NCI-H2029 (cell line): Measurements from ENCODE around the gene ABHD16B.

Experiments
- DNase-seq: peaks from one replicate; lab custom pipeline; 2025; lab: John Stamatoyannopoulos, UW

Gene ABHD16B

DNA sequence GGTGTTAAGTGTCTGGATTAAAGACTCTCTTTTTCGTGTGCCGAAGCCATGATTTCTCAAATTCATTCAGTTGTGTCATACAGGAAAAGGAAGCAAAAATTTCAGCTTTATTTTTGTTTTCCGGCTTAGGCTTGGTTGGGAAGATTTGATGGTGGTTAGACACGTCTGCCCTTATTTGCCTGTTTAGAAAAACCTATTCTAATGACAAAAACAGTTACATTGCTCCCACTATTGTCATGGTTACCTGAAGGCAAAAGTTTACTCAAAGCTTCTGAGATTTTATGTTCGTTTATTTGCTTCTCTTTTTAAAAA is 34.6 kb downstream of the ABHD16B start:
- peak; percentile 37 for DNase-seq

DNA sequence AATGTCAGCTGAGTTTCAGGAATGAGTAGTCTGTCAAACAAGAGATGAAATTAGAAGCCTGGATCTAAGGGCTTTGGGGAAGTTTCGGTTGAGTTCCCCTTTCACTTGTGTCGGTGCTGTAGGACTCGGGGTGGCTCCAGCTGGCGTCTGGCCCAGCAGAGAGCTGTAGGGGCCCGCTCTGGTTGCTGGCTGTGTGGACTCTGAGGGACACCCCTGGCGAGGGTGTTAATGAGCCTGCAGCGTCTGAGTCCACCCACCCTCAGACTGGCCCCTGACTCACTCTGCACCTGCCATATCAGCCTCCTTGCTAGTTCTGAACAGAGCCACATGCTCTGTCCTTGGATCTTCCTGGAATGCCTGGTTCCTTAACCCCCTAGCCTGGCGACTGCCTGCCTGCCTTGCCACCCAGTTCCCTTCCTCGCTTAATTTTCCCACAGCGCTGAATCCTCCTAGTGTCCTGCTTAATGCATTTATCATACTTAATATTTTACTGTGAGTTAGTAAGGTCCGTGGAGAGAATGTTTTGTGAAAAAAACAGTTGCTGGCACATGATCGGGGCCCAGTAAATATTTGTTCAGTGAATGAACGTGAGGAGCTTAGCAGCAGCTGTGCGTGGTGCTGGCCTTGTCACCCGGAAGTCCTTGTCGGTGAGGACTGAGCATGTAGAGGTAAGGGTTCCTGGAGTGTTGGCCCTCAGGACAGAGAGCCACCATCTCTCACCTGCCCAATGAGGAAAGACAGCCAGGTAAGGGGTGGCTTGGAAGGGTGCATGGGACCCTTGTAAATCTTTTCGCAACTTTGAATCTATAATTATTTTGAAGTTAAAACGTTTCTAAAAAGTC is 35.2 kb downstream of the ABHD16B start:
- peak; percentile 86 for DNase-seq

DNA sequence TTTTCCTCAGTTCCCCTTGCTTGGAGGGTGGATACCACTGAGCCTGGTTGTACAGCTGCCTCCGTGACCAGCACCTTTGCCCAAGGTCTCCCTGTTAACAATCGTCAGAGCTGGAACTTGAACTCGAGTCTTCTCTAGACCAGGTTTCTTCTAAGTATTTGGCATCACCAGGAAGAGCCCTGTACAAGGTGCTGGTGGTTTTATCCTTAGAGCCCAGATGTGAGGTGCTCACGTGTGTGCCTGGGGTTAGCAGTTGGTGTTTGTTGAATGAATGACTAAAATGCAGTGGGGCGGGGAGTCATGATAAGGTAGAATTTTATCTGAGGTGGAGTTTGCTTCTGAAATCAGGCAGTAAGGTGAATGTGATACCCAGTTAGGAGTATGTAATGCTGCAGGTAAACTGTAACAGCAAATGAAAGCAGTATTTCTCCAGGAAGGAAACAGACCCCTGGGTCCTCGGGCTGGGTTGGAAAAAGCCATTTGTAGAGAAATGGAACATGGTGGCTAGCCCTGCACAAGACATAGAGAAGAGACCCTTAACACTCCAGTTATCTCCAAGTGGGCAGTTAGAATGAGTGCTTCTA is 36.8 kb downstream of the ABHD16B start:
- DNase-seq, result no peak

DNA sequence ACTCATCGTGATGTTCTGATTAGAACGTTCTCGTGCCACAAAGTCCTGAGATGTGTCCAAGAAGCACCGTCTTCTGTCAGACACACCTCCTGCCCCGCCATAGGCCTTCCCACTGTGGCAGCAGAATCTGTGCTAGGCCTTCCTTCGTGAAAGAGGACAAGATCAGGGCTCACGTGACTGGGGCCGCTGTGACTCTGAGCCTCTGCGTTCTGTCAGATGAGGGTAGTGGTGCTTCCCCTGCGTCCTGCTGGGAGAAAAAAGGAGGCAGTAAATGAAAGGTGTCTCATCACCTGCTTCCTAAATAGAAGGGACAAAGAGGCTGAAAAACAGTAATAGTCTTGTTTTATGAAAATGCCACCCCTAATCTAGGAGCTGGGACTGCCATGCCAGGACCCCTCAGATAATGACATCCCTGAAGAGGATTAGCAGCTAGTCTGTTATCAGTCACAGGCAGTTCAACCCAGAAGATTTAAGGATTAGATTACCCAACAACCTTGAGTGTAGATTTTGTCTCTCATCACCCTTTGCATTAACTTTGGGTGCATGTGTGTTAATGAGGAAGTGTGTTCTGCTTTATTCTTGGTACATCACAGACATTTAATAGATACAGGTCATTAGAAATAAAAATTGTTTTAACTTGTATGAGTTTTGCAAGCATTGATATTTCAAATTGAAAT is 37.7 kb downstream of the ABHD16B start:
- no peak for DNase-seq

DNA sequence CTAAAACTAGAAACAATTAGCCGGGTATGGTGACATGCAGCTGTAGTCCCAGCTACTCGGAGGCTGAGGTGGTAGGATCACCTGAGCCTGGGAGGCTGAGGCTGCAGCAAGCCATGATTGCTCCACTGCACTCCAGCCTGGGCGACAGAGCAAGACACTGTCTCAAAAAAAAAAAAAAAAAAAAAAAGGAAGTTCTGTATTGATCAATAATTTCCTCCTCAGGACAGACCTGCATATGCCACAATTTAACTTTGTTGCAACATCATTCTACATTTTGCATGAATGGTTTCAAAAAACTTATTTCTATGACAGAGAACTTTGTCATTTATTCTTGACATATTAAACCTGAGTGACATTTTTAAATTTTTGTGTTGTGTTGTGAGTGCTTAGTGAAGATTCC is 39.1 kb downstream of the ABHD16B start:
- DNase-seq, result no peak

DNA sequence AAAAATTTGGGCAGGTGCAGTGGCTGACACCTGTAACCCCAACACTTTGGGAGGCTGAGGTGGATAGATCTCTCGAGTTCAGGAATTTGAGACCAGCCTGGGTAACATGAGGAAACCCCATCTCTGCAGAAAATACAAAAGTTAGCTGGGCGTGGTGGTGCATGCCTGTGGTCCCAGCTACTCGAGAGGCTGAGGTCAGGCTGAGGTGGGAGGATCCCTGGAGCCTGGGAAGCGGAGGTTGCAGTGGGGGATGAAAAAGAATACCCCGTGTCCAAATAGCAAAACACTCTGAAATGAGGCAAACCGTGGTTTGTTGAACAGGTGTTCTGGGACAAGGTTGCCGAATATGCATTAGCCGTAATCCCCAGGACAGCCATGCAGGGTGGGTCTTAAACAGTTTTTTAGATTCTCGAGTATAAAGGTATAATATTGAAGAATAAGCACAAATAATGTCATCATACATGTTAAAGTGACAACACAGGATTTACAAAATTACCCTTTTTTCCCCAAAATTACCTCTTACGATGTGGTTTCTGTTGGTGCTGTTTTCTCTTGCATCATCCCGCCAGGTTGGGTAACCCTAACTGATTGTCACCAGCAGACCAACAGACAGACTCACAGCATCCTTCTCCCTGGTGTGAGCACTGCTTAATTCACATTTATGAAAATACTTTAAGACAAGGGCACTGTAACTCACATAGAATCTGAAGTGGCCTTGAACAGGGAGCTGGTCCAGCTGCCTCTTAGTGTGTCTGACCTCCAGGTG is 42.7 kb downstream of the ABHD16B start:
- DNase-seq, result no peak

DNA sequence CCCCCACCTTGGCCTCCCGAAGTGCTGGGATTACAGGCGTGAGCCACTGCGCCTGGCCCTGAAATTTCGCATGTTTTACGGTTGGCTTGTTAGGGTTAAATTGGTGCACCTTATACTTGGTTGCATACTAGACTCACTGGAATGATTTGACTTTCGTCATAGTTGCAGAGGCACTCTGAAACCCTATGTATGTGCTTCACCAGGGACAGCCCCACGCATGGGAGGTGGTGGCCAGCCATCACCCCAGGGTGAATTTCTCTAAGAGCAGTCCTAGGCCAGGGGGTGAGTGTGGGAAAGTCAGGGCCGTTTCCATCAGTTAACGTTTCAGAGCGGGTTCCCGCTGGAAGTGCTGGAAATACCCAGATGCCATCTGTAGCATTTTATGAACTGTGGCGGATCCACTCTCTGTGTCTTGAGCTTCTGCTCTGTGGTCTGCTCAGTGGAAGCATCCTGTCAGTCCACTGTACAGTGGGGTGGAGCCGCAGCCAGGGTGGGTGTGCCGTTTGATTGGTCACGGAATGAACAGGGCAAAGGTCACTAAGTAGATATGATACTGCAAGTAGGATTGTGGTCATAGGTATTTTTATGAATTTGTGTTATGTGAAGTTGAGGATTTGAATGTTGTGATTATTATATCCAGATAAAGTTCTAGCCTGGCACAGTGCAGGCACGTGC is 46.8 kb downstream of the ABHD16B start:
- DNase-seq, result no peak

DNA sequence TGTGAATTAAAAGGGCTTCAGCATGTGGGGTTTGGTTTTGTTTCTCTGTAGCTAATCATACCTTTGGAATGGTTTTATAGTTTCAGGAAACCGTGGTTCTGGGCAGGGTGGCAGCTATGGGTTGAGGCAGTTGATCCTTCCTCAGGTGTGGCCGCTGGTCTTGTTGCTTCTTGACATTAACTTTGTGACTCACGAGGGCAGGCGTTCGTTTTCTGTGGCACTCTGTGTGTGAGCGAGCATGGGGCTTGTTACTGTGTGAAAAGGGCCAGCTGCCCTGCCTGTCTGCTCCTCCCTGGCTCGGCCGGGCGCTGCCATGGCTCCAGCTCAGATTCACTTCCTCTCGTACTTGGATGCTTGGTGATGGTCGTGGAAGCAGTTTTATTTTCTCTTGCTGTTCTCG is 49.9 kb downstream of the ABHD16B start:
- no peak for DNase-seq
